Stomach smooth muscle (tissue), 2 donors: ENCODE results near the gene SHBG.
A peak's percentile ranks its signal among the peaks of the same experiment; 100 is the strongest.

Source experiments
- H3K27ac ChIP-seq: one replicate; pipeline ENCODE4 v1.7.0; 2013; ENCODE audit warnings: mild to moderate bottlenecking, low read length, inconsistent platforms
- H3K27me3 ChIP-seq, 2 donors: one replicate each; pipeline ENCODE4 v1.7.0; 2013; ENCODE audit warnings: low read length in 2 of 2; ENCODE audit not compliant: insufficient read depth in 2 of 2, control insufficient read depth in 1 of 2
- H3K36me3 ChIP-seq, 2 donors: one replicate each; pipeline ENCODE4 v1.7.0; 2013; ENCODE audit warnings: low read length in 2 of 2; ENCODE audit not compliant: control insufficient read depth in 2 of 2, insufficient read depth in 2 of 2
- H3K4me1 ChIP-seq: one replicate; pipeline ENCODE4 v1.7.0; 2013; ENCODE audit warnings: low read length; ENCODE audit not compliant: control insufficient read depth, insufficient read depth
- H3K4me3 ChIP-seq, 2 donors: one replicate each; pipeline ENCODE4 v1.7.0; 2013; ENCODE audit warnings: low read length in 2 of 2
- H3K9ac ChIP-seq, 2 donors: one replicate each; pipeline ENCODE4 v1.7.0; 2013; ENCODE audit warnings: low read length in 2 of 2, mild to moderate bottlenecking in 1 of 2
- H3K9me3 ChIP-seq, 2 donors: one replicate each; pipeline ENCODE4 v1.7.0; 2013; ENCODE audit warnings: low read length in 2 of 2; ENCODE audit not compliant: control insufficient read depth in 2 of 2
- donor health status: healthy.
- donor health status: Pancreatic carcinoma.

SHBG gene

DNA sequence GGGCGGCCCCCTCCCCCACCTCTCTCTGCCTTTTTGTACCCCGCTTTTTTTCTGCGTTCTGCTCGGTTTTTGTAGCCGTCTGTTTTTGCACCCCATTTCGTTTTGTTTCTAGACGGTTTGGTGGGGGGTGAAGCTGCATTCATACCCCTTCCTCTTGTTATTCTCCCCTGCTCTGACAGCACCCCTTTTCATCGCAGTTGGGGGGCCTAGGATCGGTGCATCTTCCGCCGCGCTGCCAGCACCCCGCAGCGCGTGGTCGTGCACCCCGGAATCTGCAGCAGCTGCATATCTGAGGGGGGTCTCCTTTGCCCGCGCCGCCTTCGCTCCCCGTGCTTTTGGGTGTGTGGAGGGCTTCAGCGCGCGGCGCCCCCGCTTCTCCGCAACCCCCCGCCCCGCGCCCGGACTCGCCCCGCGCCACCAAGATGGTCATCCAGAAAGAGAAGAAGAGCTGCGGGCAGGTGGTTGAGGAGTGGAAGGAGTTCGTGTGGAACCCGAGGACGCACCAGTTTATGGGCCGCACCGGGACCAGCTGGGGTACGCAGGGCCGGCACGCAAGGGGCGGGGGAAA, 21.2 kb downstream of the SHBG start:
- H3K9me3 ChIP-seq, result no peaks in the 10 kb centered on the region
- no peaks in the 10 kb centered on the region for H3K36me3 ChIP-seq
- peak overlapping the region; percentile 66 to 74 for H3K4me3 ChIP-seq
- peak overlapping the region; percentile 21 to 38 for H3K9ac ChIP-seq
- peaks cover 9 to 21% of the 10 kb centered on the region in 2 donors for H3K27me3 ChIP-seq
- H3K4me1 ChIP-seq, result peaks cover 19% of the 10 kb centered on the region
- H3K27ac ChIP-seq, result peak overlapping the region; percentile 24

DNA sequence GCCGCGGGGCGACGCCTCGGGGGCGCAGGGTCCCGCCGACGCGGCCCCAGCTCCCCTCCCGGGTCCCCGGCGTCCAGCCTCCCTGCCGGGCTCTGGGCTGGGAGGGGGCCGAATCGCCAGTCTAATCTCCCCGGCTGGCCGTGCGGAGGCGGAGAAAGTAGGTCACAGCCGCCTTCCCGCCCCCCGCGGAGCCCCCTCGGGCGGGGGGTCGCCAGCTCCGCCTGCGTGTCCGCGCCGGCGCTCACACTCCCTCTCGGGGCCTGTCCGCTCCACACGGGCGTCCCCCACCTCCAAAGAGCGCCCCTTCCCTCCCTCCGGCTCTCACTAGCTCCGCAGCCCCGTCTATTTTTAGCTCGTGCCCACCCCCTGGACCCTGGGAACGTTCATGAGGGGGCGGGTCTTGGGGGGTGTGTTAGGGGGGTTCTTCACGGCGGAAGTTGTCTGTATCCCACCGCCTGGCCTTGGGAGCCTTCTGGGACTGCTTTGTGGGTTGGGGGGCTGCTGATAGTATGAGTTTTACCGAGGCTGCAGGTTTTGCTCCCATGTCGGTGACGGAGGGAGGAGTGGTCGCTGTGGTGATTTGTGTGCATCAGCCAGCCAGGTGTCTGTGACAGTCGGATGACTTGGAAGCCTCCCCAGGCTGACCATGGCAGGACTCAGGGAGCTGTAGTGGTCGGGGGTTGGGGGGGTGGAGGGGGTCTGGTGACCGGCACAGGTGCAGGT, 21.9 kb downstream of the SHBG start:
- H3K27ac ChIP-seq, result peak overlapping the region; percentile 24
- H3K9ac ChIP-seq, result peak overlapping the region; percentile 21 to 32
- H3K4me3 ChIP-seq, result peak overlapping the region; percentile 66 to 74
- peaks cover 23% of the 10 kb centered on the region for H3K4me1 ChIP-seq
- peaks cover 9 to 21% of the 10 kb centered on the region in 2 donors for H3K27me3 ChIP-seq
- no peaks in the 10 kb centered on the region for H3K36me3 ChIP-seq
- no peaks in the 10 kb centered on the region for H3K9me3 ChIP-seq

DNA sequence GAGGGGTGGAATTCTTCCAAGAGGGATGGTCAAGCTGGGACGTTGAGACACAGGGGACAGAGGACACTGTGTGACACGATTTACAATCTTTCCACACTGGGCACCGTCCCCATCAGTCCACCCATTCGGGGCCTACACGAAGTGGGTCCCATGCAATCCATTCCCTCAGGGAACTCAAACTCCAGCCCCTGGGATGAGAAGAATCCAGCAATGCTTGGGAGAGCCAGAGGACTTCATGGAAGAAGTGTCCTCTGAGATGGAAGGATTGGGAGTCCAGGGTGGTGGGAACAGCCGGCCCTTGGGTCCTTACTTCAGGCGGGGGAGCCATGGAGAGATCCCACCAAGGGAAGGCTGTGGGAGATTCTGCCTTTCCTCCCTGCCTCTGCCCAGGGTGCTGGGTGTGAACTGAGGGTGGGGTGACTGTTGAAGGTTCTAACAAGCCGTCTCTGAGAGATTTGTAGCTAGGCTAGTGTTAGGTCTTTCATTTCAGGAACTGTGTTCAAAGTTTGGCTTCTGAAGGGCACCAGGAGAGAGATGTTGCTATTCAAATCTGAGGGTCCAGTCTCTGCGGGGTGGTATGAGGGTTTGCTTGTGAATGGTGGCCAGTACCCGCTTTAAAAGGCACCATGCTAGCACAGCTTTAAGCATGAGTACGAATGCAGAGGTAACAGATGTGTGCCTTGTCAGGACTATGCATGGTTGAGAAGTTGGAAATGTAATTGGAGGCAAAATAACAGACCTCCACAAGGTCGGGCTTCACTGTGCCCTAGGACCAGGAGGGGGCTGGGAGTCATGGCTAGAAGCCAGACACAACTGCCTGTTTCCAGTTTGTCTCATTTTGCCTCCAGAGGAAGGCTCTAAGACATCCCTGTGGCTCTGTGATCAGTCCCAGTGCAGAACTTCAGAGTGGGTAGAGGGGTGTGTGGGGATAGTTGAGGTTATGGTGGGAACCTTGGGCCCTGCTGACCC, 22.7 kb downstream of the SHBG start:
- no peak overlapping the region for H3K4me3 ChIP-seq
- H3K36me3 ChIP-seq, result no peaks in the 10 kb centered on the region
- peaks cover 9 to 21% of the 10 kb centered on the region in 2 donors for H3K27me3 ChIP-seq
- peaks cover 29% of the 10 kb centered on the region for H3K4me1 ChIP-seq
- H3K9me3 ChIP-seq, result no peaks in the 10 kb centered on the region
- no peak overlapping the region for H3K27ac ChIP-seq
- H3K9ac ChIP-seq, result no peak overlapping the region

DNA sequence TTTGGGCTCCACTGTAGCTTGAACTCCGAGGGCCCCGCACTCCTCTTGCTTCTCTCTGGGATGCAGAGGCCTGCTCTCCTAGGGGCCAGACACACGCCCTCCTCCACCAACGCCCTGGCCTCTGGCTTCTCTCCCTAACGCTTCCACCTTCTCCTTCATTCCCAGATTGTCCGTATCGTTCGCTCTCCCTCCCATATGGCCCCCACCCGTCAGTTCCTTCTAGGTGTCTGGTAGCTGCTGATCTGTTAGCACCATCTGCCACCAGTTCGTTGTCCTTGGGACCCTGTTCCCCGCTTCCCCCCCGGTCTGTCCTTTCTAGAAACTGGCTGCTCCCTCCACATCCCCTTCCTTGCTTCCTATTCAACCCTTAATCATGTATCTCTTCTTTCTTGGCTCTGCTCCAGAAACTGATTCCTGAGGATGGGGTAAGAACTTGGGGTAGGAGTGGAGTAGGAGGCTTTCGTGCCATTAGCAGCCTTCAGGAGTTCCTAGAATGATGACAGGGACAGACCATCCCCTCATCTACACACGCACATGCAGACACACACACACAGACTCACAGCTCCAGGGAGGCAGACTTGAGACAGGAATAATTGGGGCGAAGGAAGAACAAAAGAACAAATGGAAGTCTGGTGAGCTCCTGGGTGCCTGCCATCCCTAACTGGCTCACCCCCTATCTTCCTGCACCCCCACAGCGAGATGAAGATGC, 25.1 kb downstream of the SHBG start:
- Histone ChIP-seq H3K27me3 (peaks cover 5 to 18% of the 10 kb centered on the region in 2 donors), H3K36me3 (no peaks in the 10 kb centered on the region), H3K4me1 (peaks cover 30% of the 10 kb centered on the region), H3K27ac (no peak overlapping the region), H3K9ac (no peak overlapping the region), H3K4me3 (no peak overlapping the region), H3K9me3 (no peaks in the 10 kb centered on the region)

DNA sequence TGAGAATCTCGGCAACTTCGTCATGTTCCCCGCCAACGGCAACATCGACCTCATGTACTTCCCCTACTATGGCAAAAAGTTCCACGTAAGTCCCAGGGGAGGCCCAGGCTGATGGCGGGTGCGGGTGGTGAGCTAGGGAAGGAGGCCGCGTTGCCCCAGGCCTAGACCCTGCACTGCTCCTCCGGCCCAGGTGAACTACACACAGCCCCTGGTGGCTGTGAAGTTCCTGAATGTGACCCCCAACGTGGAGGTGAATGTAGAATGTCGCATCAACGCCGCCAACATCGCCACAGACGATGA, 25.6 kb downstream of the SHBG start:
- H3K36me3 ChIP-seq, result no peaks in the 10 kb centered on the region
- H3K4me1 ChIP-seq, result peaks cover 25% of the 10 kb centered on the region
- H3K27me3 ChIP-seq, result peaks cover 0 to 13% of the 10 kb centered on the region in 2 donors
- H3K27ac ChIP-seq, result no peak overlapping the region
- H3K4me3 ChIP-seq, result no peak overlapping the region
- no peak overlapping the region for H3K9ac ChIP-seq
- no peaks in the 10 kb centered on the region for H3K9me3 ChIP-seq

DNA sequence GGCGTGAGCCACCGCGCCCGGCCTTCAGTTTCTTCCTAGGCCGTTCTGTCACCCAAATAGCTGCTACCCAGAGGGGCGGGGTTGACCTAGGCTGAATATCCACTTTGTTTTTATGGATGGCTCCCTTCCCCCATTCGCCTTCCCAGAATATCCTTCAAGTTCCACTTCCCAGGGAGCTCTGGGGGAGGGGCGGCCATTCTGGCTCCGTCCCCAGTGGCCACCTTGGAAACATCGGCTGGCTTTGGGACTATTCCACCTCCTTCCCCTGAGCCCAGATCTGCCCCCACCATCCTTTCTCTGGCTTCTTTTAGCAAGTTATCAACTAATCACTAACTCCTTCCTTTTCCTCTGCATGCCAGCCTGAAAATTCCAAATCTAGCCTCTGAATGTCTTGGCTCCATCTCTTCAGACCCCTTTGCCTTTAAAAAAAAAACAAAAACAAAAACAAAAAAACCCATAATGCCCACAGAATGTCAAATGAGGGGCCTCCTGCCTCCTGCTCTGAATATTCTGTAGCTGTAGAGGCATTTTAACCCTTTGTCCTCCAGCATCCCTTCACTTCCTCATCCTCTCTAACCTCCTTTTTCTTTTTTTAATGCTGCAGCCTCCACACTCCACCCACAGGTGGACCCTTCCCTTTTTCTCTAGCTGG, 27.1 kb downstream of the SHBG start:
- Histone ChIP-seq H3K4me1 (peaks cover 13% of the 10 kb centered on the region), H3K4me3 (no peak overlapping the region), H3K27me3 (peaks cover 0 to 4% of the 10 kb centered on the region in 2 donors), H3K27ac (peak overlapping the region; percentile 37), H3K36me3 (no peaks in the 10 kb centered on the region), H3K9me3 (no peaks in the 10 kb centered on the region), H3K9ac (no peak overlapping the region)

DNA sequence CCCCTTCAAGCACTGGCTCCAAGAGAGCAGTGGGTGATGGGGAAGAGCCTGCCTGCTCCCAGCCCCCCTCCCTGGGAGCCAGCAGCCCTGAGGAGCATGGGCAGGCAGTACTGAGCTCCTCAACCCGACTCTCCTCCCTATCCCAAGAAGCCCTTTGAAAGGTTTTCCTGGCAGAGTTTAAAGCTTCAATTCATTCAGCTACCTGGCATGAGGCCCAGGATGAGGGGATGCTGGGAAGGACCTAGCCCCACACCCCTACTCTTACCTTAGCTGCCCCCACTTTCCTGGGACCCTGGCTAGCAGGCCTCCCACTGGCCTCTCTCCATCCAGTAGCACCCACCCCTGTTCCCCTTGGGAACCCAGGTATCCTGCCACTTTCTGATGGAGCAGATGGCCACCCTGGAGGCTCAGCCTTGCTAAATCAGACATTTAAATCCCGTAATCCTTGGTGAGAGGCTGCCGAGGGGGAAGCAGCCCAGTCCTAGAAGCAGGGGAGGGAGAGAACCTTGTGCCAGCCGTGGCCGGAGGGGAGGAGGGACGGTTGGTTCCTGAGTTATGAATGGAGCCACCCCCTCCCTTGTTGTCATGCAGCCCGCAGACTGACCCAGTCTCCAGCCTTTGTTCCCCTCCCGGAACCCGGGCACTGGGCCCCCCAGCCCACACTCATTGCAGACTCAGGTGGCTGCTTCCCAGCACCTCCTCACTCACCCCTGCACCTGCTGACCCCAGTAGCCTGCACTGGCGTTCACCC, 37.9 kb downstream of the SHBG start:
- no peaks in the 10 kb centered on the region for H3K9me3 ChIP-seq
- no peak overlapping the region for H3K27ac ChIP-seq
- no peak overlapping the region for H3K9ac ChIP-seq
- no peak overlapping the region for H3K4me3 ChIP-seq
- peaks cover 19 to 24% of the 10 kb centered on the region in 2 donors for H3K36me3 ChIP-seq
- H3K27me3 ChIP-seq, result no peaks in the 10 kb centered on the region
- peaks cover 2% of the 10 kb centered on the region for H3K4me1 ChIP-seq

DNA sequence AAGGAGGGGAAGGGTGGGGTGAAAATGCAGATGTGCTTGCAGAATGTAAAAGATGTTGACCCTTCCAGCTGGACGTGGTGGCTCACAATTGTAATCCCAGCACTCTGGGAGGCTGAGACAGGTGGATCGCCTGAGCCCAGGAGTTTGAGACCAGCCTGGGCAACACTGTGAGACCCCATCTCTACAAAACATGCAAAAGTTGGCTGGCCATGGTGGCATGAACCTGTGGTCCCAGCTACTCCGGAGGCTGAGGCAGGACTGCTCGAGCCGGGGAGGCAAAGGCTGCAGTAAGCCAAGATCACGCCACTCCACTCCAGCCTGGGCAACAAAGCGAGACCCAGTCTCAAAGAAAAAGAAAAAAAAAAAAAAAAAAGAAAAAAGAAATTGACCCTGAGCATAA, 38.5 kb downstream of the SHBG start:
- Histone ChIP-seq H3K9ac (no peak overlapping the region), H3K9me3 (peaks cover 0 to 3% of the 10 kb centered on the region in 2 donors), H3K4me1 (peaks cover 2% of the 10 kb centered on the region), H3K27me3 (no peaks in the 10 kb centered on the region), H3K27ac (no peak overlapping the region), H3K4me3 (no peak overlapping the region), H3K36me3 (peaks cover 22 to 29% of the 10 kb centered on the region in 2 donors)

DNA sequence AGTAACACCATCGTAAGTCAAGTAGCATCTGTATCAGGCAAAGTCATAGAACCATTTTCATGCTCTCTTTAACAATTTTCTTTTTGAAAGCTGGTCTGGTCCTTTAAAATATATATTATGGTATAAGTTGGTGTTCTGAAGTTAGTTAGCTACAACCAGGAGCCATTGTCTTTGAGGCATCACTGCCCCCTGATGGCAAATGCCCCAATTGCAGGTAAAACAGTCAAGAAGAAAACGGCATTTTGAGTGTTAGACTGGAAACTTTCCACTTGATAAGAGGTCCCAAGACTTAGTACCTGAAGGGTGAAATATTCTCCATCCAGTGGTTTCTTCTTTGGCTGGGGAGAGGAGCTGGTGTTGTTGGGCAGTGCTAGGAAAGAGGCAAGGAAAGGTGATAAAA, 43.3 kb downstream of the SHBG start:
- Histone ChIP-seq H3K9ac (no peak overlapping the region), H3K36me3 (peaks cover 33 to 40% of the 10 kb centered on the region in 2 donors), H3K27me3 (no peaks in the 10 kb centered on the region), H3K4me1 (no peaks in the 10 kb centered on the region), H3K9me3 (peaks cover 0 to 6% of the 10 kb centered on the region in 2 donors), H3K27ac (no peak overlapping the region), H3K4me3 (no peak overlapping the region)
